ENCODE measurements around the gene NEK6. TPM values are rescaled to one million over a fixed set of nuclear protein-coding genes. Genes with fewer than 3 reads are reported as not detected.

The NEK6 gene
- total RNA-seq, 1 donor from 2014 or later, result 65.6 TPM

GRCh38 chr9:124293718-124294506 lies 36.2 kb downstream of the NEK6 start:
- DNase-seq (ENCODE audit: low read depth), result no peak

- no peak for DNase-seq (ENCODE audit: low read depth)
Observed at GRCh38 chr9:124295159-124295794, 37.5 kb downstream of the NEK6 start.

- DNase-seq (ENCODE audit: low read depth), result peak; percentile 82
Observed at GRCh38 chr9:124296094-124296493, 38.3 kb downstream of the NEK6 start.

GRCh38 chr9:124296796-124297550 lies 39.2 kb downstream of the NEK6 start:
- peak; percentile 97 for DNase-seq (ENCODE audit: low read depth)

- DNase-seq (ENCODE audit: low read depth), result peak; percentile 98
Observed at GRCh38 chr9:124297551-124297901, 39.8 kb downstream of the NEK6 start.

DNA sequence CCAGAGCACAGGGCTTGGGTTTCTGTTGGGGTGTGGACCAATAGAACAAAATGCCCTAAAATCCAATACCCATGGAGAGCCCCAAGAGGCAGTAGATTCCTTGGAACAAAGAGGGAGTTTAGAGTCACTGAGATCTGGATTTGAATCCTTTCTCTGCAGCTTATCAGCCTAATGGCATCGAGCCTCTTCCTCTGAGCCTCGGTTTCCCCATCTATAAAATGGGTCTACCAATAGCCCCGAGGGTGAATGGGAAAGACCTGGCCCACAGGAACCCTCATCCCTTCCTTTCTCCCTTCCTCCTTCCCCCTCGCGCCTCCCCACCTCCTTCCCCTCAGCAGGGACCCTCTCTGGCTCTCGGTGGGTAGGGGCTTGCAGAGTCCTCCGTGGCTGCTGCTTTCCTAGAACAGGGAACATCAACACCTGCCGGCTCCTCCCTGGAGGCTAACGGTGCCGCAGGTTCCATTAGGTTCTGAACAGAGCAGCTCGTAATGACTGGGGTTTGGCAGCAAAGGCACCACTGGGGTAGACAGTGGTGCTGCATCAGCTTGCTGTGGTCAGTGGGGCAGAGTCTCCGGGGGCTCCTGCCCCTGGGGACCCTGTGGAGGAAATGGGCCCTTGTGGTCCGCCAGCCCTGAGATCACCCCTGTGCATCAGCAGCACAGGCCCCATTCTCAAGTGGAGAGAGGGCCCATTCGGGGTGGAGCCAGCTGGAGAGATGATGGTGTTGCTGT lies 40.3 kb downstream of the NEK6 start:
- DNase-seq (ENCODE audit: low read depth), result no peak

- DNase-seq (ENCODE audit: low read depth), result peak; percentile 77
Observed at GRCh38 chr9:124298646-124299235, 41.0 kb downstream of the NEK6 start.

- DNase-seq (ENCODE audit: low read depth), result no peak
Observed at GRCh38 chr9:124299515-124300090, 41.9 kb downstream of the NEK6 start.

DNA sequence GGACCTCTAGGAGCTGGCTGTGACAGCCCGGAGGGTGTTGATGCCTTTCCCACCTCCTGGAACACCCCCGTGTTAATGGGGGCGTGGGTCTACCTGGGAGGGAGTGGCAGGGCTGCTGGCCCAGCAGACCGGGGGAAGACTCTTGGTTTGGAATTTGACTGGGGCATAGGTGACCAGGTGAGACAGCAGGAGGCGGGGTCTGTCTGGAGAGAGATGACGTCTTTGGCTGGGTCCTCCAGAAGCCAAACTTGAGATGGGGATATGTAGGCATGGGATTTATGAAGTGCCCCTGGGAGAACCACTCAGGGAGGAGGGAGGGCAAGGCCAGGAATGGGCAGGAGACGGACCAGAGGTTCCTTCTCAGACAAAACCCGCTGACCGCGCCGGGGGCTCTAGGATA lies 42.6 kb downstream of the NEK6 start:
- no peak for DNase-seq (ENCODE audit: low read depth)

DNA sequence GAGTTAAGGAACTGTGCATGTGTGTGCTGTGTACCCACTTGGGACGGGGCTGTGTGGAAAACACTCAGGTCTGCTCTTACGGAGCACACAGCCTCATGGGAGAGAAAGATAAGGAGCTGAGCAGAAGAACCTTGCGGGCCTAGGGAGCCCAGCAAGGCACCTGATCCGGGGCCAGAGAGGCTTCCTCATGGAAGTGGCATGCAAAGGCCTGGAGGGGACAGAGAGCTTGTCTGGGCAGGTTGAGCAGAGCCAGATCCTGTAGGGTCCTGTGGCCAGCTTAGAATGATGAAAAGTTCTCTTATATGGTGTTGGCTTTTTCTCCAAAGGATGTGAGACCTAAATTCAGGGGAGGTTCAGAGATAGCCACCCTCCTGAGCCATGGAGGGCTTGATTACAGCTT lies 45.2 kb downstream of the NEK6 start:
- DNase-seq (ENCODE audit: low read depth), result no peak

- DNase-seq (ENCODE audit: low read depth), result no peak
Observed at GRCh38 chr9:124303762-124304161, 46.0 kb downstream of the NEK6 start.

DNA sequence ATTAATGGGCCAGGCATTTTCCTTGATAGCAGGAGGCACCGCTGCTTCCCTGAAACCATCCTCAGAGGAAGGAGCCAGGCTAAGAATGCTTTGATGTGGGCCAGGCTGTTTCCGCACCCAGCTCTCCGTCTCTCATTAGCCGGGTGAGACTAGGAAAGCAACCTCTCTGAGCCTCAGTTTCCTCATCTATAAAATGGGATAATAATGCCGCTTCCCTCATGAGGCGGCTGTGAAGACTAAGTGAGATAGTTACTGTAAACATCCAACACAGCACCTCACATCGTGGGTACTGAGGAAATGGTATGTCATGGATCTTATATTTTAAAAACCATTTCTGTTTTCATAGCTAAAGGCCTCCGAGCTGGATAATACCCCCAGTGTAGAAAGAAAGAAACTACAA lies 46.5 kb downstream of the NEK6 start:
- DNase-seq (ENCODE audit: low read depth), result no peak

DNA sequence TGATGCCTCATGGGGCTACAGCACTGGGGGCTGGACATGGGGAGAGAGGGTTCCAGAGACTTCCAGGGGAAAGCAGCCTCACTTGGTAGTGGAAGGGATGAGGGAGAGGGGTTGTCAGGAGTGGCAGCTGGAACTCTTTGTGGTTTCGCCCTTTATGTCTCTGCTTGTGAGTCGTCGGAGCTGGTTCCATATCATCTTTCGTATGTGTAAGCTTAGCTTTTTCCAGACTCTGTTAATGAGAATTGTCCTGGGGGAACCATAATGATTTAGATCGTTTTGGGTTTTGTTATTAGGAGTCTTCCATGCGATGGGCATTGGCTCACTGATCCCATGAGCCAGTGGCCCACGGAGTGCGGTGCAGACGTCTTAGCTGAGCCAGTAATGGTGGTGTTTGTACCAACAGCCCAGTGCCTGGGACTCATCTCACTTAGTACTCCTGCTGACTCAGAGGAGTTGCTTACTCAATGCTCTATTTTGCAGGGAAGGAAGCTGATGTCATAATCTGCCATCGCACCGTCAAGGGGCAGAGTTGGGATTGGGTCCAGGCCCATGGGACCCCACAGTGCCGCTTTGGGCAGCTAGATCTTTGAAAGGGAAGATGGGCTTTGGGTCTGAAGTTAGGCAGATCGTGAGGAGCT lies 48.5 kb downstream of the NEK6 start:
- peak; percentile 74 for DNase-seq (ENCODE audit: low read depth)

GRCh38 chr9:124307379-124308030 lies 49.8 kb downstream of the NEK6 start:
- no peak for DNase-seq (ENCODE audit: low read depth)

DNA sequence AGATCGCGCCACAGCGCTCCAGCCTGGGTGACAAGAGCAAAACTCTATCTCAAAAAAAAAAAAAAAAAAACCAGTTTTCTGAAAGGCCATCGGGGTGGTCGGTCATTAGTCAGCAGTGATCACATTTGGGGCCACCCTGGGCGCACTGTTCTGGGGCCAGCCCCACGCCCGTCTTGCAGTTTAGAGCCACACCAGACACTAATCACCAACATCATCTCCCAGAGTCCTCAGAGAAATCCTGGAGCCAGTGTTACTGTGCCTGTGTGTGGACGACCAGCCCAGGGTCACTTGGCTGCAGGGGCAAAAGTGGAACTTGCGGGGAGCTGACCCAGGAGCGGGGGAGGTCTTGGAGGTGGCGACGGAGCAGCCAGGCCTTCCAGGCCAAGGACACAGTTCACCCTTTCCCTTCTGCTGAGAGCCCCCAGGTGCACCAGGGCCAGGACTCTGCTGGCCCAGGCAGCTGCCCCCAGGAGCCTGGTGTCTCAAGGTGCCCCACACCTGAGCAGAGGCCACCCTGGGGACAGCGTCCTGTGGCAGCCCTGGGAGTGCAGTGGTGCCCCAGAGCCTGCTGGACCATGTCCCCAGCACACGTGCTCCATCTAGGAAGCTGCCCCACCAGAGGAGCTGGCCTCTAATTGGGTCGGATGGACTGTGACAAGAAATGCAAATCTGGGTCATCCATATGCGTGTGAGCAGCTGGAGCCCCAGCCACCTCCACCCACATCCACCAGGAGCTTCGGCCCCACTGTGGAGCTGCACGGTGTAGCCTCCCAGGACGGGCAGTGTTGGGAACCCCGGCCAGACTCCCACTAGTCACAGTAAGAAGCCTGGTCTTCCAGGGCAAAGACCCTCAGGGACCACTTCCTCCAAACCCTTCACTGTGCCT lies 51.1 kb downstream of the NEK6 start:
- no peak for DNase-seq (ENCODE audit: low read depth)

GRCh38 chr9:124309667-124310084 lies 51.9 kb downstream of the NEK6 start:
- peak; percentile 90 for DNase-seq (ENCODE audit: low read depth)

GRCh38 chr9:124311283-124311682 lies 53.5 kb downstream of the NEK6 start:
- no peak for DNase-seq (ENCODE audit: low read depth)

Measured in myocyte (in vitro differentiated cells).